ENCODE data around the gene CPA4.

- no peak for TF ChIP-seq CTCF (IDR thresholded peaks at IDR 0.05)
- no peak for TF ChIP-seq POLR2A (IDR thresholded peaks at IDR 0.05)
- no peak for TF ChIP-seq POLR2AphosphoS5 (IDR thresholded peaks at IDR 0.05)
- no peak for TF ChIP-seq EP300 (IDR thresholded peaks at IDR 0.05)
Observed at GRCh38 chr7:130352194-130353074, 59.5 kb downstream of the CPA4 start.
